ENCODE data around the gene PAN2.

DNA sequence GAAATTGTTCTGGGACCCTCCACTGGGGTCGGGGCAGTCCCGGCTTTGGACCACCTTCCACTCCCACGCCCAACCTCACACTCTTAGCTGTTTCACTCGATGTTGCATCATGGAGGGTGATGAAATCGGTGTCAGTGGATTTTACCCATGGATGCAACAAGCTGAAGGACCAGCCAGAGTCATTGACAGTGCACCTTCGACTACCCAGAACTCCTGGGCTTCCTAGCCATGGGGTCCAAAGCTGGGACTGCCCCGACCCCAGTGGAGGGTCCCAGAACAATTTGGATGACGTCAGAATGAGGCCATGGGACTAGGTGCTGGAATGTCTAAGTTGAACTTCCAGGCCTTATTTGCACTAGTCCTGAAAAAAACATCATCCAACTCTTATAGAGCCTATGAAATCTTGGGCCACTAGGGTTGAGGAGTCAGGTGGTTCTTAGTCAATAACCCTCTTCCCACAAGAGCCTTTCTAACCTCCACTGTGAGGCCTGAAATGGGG is 4.0 kb upstream of the PAN2 start:
- TF ChIP-seq, protein P1, sequence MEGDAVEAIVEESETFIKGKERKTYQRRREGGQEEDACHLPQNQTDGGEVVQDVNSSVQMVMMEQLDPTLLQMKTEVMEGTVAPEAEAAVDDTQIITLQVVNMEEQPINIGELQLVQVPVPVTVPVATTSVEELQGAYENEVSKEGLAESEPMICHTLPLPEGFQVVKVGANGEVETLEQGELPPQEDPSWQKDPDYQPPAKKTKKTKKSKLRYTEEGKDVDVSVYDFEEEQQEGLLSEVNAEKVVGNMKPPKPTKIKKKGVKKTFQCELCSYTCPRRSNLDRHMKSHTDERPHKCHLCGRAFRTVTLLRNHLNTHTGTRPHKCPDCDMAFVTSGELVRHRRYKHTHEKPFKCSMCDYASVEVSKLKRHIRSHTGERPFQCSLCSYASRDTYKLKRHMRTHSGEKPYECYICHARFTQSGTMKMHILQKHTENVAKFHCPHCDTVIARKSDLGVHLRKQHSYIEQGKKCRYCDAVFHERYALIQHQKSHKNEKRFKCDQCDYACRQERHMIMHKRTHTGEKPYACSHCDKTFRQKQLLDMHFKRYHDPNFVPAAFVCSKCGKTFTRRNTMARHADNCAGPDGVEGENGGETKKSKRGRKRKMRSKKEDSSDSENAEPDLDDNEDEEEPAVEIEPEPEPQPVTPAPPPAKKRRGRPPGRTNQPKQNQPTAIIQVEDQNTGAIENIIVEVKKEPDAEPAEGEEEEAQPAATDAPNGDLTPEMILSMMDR (IDR thresholded peaks at IDR 0.05; ENCODE audit: insufficient read depth, low read length): no peak
- no peak for TF ChIP-seq POLR2AphosphoS5 (IDR thresholded peaks at IDR 0.05; ENCODE audit: low read depth)
